ENCODE results near the gene PCDHA7.
"Not testable (repeated sequence)": the region's sequence is repeated elsewhere in the genome, so short reads cannot be mapped to it uniquely, and the experiment has no call there.

- TF ChIP-seq POLR2AphosphoS5, CTCF, POLR2A (IDR thresholded peaks at IDR 0.05): not testable (repeated sequence)
Observed at GRCh38 chr5:140849831-140850634, 16.0 kb downstream of the PCDHA7 start.
